GM13976 (cell line): ENCODE data around the gene CDH22.

Experiments
- DNase-seq: peaks from one replicate; pipeline ENCODE4 v3.0.0; 2012; ENCODE audit warnings: low spot score
- in situ Hi-C: fragments of 300-500 bp; cut with MboI; formaldehyde crosslinking; loops from one replicate; pipeline ENCODE4 v1.12.0; 2022; ENCODE audit warnings: low sequenced_read_pairs, mixed read lengths, inconsistent platforms; ENCODE audit not compliant: unreplicated experiment
- TF ChIP-seq, protein P1 (sequence below): IDR thresholded peaks from 2 replicates; pipeline ENCODE4 v1.5.1; 2012; ENCODE audit warnings: borderline replicate concordance, mild to moderate bottlenecking; ENCODE audit not compliant: insufficient read depth; ENCODE audit errors: extremely low read depth, missing control alignments, control extremely low read depth

The CDH22 gene

GRCh38 chr20:46195264-46196036 is 112.8 kb downstream of the CDH22 start:
- in situ Hi-C loops, result no loop called here
- DNase-seq, result no peak
- TF ChIP-seq, protein P1, sequence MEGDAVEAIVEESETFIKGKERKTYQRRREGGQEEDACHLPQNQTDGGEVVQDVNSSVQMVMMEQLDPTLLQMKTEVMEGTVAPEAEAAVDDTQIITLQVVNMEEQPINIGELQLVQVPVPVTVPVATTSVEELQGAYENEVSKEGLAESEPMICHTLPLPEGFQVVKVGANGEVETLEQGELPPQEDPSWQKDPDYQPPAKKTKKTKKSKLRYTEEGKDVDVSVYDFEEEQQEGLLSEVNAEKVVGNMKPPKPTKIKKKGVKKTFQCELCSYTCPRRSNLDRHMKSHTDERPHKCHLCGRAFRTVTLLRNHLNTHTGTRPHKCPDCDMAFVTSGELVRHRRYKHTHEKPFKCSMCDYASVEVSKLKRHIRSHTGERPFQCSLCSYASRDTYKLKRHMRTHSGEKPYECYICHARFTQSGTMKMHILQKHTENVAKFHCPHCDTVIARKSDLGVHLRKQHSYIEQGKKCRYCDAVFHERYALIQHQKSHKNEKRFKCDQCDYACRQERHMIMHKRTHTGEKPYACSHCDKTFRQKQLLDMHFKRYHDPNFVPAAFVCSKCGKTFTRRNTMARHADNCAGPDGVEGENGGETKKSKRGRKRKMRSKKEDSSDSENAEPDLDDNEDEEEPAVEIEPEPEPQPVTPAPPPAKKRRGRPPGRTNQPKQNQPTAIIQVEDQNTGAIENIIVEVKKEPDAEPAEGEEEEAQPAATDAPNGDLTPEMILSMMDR, result no peak

- TF ChIP-seq, protein P1, result no peak
- DNase-seq, result no peak
- in situ Hi-C loops, result no loop called here
Measured at GRCh38 chr20:46194409-46194808, 113.9 kb downstream of the CDH22 start.

DNA sequence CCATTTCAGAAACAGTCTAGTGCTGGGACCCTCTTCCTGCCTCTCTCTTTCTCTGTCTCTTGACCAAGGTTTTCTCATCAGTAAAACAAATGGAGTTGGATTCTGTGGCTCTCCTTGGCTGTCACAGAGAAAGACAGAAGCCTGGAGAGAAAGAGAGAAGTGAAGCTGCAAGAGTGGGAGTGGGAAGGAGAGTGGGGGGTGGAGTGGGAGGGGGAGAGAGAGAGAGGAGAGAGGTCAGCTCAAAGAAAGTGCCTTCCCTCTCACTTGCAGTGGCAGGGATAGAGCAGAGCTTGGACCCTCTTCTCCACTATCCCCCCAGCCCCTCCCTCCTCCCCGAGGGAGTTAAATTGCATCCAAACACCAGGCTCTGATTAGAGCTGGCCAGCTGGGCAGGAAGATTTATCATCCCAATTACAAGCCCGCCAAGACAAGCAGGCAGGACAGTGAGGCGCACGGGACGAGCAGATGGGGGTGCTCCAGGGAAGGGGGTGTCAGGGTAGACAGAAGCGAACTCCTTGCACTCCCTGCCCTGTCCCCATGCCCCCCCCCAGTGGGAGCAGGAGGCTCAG is 115.8 kb downstream of the CDH22 start:
- no peak for DNase-seq
- in situ Hi-C loops, result no loop called here
- TF ChIP-seq, protein P1, result no peak

- in situ Hi-C loops, result no loop called here
- TF ChIP-seq, protein P1, result no peak
- DNase-seq, result no peak
Measured at GRCh38 chr20:46191611-46192010, 116.7 kb downstream of the CDH22 start.

- in situ Hi-C loops, result no loop called here
- TF ChIP-seq, protein P1, result no peak
- DNase-seq, result no peak
Measured at GRCh38 chr20:46191168-46191540, 117.1 kb downstream of the CDH22 start.

- DNase-seq, result no peak
- in situ Hi-C loops, result no loop called here
- TF ChIP-seq, protein P1, result no peak
Measured at GRCh38 chr20:46190478-46191167, 117.7 kb downstream of the CDH22 start.
